Measurements from ENCODE around the gene B4GALT1.

The B4GALT1 gene

DNA sequence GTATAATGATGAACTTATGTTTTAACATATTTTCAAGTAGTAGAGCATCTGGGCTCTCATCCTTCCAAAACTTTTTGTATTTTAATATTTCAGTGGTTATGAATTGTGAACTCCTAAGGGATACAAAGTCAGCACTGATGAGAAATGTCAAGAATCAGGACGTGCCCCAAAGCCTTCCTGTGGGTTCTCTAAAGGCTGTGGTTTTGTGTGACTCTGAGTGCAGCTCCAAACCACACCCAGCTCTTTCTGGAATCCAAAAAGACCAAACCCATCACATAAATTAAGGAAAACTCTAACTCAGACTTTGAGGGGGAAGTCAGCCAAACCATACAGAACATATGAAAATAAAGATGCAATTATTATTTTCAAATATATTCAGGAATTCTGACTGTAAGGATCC is 49.8 kb downstream of the B4GALT1 start:
- DNase-seq: no peak

DNA sequence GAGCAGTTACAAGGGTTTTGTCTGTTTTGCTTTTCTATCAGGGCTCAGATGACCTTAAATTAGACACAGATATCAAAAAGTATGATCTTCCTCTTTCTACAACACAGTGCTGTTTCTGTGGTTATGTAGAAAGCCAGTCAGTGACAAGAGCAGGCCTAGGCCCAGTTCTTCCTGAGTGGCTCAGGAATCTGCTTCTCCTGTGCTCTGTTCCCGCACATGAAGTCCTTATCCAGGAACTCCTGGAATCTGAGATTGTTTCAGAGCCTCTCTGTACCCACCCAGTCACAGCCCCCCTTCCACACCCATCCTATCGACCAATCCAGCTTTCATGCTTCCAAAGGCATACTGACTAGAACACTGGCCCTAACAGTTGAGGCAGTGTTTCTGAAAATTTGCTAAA is 50.3 kb downstream of the B4GALT1 start:
- DNase-seq: peak; percentile 9

DNA sequence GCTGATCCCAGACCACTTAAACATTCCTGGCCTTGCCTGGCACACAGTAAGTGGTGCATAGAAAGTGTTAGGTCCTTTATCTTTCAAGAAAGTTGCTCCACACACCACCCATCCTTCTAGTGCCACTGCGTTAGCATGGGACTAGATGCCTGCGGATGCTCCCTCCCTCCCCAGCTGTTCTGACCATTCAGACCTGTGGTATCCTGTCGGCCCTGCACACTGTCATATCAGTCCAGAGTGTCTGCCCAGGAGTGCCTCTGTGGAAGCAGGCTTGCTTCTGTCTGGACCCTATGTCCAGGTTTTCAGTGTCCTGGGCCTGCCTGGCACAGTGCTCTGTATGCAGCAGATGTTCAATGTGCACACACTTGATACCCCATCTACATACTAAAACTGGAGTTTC is 52.4 kb downstream of the B4GALT1 start:
- DNase-seq: no peak

DNA sequence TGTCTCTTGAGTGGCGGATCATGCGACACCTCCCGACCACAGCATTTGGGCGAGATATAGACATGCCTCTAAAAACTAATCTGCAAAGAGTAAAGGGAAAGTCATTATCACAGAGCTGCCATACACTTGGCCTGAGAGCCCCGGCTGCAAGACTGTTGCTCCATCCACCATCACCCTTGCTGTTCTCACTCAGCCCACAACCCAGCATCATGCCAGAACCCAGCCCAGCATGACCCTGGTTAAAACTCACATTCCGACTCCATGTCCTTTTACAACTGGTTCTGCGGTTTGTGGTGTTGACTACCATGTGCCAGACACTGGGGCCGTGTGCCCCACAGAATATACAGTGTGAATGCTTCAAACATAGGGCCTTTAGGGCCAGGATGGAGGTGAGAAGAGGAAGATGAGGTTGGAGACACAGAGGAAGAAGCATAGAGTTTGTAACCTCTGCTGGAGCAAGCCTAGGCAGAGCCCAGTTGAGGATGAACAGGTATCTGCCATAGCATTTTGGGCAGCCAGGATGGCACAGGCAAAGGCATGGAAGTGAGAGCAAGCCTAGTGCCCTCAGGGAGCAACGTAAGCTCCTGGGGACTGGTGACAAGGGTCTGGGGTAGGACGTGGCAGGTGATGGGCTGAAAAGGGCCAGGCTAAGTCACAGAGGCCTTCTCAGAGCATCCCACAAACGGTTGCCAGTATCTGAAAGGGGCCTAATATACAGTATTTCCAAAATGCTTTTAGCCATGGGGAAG is 53.2 kb downstream of the B4GALT1 start:
- no peak for DNase-seq

DNA sequence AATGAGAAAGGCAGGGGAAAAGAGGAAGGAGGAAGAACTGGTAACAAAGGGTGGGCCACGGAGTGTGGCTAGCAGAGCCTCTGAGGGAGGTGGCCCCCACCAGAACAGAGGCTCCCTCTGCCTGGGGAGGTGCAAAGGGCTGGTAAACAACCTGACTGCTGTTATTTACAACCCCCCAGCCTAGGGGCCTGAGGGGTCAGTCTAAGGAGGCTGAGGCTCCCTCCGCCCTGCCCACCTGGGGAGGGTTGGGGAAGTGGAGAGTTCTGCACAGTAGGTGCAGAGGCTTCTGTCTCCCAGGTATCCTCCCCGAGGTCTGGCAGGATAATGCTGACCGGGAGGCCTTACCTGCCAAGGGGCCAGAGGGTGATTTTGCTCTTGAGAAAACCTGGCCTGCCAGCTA is 55.0 kb downstream of the B4GALT1 start:
- DNase-seq: no peak

DNA sequence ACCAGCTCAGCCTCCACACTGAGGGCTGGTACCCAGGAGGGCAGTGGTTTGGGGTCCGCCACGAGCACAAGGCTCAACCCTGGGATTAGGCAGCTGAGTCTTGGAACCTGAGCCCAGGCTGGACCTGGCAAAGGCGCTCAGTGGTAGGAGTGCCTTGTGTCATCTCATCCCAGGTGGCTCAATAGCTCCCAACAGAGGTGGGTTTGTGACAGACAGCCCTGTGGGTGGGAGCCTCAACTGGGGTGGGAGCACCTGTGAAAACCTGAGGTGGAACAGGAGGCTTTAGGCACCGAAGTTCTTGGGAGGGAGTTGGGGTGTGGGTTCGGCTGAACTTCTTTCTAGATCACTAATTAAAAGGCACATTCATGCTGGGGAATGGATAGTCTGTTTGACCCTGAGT is 55.5 kb downstream of the B4GALT1 start:
- no peak for DNase-seq

DNA sequence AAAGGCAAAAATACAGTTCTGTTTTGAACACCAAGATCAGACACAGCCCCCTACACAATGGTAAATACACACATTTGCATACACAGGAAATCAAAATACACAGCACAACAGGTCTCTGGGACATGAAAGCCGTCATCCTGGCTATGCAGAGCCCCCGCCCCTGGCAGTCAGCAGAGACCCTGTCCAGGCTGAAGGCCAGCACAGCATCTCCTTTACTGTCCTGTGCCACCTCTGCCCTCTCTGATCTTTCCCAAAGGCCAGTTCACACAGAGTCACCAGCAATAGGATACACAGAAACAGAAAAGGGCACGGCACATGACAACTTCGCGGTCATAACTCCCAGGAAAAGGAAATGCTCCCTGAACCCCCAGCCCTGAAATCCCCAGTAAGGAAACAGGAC is 56.5 kb downstream of the B4GALT1 start:
- no peak for DNase-seq

DNA sequence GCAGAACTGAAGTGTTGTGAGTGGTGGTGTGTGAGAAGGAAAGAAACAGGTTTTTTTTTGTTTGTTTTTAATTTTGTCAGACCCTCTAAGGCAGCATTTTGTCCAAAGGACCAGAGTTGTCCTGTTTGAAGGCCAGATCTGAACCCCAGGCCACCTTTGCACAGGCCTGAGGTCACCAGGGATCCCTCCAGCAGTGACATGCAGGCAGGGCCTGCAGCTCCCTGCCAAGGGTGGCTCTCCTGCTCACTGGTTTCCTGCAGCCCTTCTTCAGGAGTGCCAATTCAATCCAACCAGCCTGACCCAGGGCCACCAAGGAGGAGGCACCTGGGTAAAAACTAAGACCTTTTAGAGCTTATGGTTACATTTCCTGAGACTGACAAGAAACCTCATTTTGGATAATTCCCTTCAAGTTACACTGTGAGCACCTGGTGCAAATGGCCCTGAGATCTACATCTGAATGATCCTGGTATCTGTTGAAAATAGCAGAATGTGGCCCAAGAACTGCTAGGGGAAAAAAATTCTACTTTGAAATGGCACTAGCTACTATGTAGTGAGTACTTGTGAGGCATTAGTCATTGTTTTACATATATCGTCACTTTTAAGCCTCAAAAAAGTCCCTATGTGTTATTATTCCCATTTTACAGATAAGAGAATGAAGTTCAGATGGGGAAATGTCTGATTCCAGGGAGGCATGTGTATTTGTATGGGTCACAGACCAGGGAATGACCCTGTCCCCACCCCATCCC is 57.1 kb downstream of the B4GALT1 start:
- no peak for DNase-seq

DNA sequence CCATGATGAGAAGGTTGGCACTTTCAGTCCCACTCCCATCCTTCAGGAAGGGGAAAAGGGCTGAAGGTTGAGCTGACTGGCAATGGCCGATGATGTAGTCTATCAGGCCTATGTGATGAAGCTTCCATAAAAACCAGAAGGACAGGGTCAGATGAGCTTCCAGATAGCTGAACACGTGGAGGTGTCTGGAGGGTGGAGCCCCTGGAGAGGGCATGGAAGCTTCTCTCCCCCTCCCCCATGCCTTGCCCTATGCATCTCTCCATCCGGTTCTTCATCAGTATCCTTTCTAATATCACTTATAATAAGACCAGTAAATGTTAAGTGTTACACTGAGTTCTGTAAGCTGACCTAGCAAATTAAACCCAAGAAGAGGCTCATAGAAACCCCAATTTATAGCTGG is 58.0 kb downstream of the B4GALT1 start:
- DNase-seq: no peak

DNA sequence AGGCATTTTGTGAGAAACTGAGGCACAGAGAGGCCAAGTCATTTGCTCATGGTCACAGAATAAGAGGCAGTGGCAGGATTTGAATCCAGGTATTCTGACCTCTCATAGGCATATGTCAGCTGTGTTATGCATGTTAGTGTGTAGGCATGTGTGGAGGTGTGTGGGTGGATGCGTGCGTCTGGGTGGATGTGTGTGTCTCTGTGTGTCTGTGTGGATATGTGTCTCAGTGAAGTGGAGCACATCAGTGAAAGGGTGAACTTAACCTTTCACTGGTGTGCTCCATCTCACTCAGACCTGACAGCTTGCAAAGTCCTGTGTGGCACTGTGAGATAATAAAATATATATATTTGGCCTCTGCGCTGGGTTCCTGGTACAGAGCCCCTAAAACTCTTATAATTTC is 58.7 kb downstream of the B4GALT1 start:
- no peak for DNase-seq

DNA sequence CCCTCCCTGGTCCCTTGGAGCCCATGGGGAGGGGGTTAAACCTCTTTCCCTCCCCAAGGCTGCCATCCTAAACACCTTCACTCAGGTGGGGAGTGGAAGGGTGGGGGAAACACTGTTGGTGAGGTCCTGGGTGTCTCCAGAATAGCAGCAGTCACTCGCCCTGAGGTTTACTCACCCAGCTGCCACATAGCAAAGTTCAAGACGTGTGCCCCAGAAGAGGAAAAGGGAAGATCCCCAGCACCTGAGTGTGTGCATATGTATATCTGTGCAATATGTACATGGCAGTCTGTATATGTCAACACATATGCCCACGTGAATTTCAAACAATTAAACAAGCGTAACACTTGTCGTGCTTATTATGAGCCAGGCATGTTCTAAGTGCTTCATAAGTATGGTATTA is 59.4 kb downstream of the B4GALT1 start:
- no peak for DNase-seq

DNA sequence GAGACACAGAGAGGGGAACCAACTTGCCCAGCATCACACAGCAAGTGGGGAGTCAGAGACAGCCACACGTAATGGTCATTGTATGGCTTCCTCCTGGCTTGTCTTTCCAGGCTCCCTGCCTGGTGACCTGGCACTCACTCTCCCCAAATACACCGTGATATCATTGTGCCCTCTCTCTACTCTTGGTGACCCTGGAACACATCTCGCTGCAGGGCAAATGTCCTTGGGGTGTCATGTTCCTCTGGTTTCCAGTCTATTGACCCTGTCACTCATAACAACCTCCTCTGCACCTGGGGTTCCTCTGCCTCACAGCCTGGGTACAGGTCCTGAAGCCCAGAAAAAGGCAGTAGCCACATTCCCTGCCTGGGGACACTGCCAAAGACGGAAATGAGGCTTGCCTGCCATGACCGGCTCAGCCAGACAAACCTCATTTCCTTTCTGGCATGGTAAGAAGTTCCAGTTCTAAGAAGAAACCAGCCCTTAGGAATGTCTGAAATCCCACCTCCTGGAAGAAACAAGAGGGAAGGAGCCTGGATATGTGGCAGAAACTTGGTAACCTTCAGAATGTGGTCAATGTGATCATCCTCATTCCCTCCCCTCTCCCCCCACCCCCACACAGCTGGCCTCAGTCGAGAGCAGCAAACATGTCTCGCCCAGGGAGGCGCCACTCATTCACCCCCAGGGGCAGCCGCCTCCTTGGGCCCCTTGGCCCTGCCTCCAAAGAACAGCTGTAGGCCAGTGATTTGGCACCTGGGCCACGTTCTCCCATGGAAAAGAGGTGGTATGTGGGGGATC is 60.1 kb downstream of the B4GALT1 start:
- DNase-seq: no peak

DNA sequence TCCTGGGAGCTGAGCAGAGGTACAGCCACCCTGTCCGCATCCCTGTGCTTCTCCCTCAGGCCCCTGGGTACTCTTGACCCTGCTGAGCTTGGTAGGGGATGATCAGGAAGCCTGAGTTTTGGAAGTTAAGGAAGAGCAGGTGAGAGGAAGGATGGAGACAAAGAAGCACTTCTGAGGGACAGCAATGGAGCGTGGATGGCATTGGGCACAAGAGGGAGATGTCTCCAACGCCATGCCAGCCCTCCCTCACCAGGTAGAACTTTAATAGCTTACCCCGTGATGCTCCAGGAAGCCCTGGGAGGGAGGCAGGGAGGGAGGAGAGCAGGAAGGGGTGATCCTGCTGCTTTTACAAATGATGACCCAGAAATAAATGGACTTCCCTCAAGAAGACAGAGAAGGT is 60.8 kb downstream of the B4GALT1 start:
- no peak for DNase-seq

DNA sequence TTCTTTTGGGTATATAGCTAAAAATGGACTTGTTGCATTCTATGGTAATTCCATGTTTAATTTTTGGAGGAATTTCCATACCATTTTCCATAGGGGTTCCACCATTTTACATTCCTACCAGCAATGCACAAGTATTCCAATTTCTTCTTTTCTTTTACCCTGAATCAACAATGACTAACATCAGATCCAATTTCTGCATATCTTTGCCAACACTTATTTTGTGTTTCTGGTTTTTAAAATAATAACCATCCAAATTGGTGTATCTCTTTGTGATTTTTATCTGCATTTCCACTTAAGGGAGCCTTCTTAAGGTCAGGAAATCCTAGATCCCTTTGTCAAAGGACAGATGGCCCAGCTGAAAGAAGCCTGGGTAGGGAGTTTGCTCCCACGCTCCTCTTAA is 61.2 kb downstream of the B4GALT1 start:
- DNase-seq: no peak

DNA sequence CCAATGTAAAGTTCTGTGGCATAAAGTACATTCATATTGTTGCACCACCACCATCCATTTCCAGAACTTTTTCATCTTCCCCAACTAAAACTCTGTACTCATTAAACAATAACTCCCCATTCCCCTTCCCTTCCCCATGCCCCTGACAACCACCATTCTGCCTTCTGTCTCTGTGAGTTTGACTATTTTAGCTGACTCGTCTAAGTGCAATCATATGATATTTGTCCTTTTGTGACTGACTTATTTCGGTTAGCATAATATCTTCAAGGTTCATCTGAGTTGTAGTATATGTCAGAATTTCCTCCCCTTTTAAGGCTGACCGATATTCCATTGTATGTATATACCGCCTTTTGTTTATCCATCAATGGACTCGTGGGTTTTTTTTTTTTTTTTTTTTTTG is 61.6 kb downstream of the B4GALT1 start:
- no peak for DNase-seq

DNA sequence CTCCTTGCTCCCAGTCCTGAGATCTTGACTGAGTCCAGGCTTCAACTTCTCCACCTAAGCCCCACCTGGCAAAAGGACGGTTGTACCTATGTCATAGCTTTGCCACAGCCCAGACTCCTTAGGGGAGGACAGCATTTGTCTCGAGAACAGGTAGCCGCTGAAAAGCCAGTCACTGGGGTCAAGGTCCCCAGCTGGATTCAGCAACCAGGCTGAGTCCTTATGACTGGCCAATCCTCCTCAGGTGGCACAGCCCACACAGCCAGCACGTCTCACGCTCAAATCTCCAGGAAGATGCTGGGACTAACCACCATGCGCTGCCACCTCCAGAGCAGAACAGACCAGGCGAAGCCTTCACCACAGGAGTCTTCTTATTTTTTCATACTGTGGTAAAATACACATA is 62.7 kb downstream of the B4GALT1 start:
- no peak for DNase-seq

DNA sequence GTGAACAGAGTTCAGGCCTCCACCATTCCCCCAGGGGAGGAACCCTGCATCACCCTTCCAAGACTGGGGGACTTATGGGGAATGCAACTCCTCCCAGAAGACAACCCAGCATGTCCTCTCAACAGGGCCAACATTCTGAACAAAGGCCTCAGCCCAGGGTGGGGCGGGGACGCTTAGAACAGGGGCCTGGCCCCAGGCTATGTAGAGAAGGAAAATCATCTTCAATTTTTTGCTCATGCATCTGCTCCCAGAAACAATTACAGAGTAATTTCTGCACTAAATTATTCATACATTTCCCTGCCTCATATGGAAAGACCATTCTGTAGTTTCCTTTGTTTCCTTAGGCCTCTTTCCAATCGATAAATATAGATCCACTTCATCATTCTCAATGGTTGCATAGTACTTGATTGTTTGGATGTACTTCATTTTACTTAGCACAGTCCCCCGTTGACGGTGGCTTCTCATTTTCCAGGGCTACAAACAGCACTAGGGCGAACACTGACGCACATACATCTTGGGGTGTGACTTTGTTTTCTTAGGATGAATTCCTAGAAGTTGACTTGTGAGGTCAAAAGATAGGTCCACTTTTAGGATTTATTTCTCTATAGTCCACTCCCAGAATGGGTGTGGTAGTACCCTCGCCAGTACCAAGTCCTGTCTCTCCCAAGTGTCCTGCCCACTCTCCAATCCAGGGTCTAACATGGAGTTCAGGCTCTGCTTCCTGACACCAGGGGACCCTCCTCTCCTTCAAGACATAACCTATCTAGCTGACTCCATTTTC is 63.4 kb downstream of the B4GALT1 start:
- DNase-seq: no peak

DNA sequence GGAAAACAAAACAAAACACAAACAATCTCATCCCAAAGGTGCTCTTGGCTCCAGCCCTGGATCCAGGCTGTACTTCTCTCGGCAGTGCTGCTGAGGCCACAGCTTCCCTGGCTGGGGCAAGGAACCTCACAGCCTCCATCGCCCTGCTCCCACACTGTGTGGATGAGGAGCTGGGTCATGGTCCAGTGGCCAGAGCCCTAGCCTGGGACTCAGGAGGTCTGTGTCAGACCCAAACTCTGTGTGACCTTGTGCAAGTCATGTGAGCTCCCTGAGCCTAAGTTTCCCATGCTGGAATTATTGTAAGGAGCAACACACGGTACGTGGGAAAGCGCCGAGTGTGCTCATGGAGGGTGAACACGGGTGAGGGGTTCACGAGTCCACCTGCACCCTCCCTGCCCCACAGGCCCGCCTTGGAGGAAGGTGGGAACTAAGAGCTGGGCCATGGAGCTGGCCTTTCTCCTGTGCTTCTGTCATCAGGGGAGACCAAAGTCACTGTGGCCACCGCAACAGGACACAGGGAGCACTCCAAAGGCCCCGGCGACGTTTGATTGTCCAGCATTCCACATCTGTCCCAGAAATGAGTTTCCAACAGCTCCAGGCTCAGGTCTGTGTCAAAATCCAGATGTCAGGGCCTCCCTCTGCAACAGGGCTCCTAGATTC is 64.5 kb downstream of the B4GALT1 start:
- DNase-seq: no peak

DNA sequence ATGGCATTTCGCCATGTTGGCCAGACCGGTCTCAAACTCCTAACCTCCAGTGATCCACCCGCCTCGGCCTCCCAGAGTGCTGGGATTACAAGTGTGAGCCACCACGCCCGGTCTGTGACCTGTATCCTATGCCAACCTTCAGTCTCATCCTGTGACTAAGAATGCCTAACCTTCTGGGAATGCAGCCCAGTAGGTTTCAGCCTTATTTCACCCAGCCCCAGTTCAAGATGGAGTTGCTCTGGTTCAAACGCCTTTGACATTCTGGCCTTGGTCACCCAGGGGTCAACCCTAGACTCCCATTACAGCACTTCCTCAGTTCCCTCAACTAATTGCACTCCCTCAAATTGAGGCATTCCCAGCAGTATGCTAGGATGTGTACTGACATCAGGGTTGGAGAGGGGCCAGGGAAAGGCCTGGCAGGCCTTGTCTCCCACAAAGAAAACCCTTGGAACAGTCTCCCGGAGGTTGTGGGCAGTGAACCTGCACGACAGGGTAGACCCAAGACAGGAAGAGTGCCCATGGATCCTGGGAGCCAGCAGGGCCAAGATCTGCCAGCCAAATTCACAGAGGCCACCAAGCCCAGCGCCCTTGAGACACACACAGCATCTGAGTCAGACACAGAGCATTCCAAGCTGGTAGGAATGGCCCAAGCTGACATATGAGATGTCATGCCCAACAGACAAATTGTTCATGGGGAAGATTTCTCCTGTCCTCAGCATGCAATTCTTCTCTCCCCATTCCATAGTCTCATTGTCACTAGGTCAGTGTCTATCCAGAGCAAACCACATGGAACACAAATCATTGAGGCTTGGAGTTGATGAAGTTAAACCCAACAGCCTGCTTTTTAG is 65.8 kb downstream of the B4GALT1 start:
- no peak for DNase-seq

DNA sequence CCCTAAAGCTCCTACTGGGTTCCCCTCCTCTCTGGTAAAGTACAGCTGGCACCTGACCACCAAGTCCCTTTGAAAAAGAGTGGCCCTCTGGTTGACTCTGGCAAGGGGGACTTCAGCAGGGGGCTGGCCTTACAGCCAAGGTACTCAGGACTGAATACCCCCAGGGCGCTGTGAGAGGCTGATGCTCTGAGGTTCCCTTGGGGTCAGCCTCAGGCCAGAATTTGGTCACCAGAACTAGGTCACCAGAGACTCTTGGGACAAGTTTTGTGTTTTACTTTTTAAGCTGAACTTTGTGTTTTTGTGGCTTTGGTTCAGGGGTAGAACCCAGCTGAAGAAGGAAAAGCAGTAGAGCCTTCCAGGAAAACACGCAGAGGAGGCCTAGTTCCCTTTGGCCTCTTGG is 67.4 kb downstream of the B4GALT1 start:
- DNase-seq: no peak

DNA sequence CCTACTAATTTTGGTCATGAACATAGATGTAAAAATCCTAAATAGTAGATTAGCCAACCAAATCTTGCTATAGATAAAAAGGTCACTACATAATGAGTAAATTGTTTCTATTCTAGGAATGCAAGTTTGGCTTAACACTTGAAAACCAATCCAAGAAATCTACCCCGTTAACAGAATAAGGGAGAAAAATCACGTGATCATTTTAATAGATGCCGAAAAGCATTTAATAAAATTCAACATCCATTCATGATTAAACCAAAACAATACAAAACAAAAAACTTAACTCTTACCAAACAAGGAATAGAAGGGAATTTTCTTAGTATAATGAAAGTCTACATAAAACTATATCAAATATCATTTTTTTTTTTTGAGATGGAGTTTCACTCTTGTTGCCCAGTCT is 69.9 kb downstream of the B4GALT1 start:
- DNase-seq: no peak

DNA sequence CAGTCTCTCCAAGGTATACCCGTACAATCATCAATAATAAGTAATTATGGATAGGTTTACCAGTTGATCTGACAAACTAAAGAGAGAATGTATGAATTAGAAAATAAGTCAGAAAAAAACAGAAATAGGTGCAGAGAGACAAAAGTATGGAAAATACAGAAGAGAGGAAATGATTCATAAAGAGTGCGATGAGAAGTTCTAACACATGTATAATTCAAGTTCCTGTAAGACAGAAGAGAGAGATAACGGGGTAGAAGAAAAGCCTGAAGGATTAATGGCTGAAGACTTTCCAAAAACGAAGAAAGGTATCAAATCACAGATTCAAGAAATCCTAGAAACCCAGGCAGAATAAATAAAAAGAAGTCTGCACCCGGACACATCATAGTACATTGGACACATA is 74.5 kb downstream of the B4GALT1 start:
- no peak for DNase-seq
